VCaP (cell line): ENCODE data around the gene SOX2.

Source experiments
- H3K27ac ChIP-seq: fragments of 450-650 bp; 2 replicates; pipeline ENCODE4 v1.5.1; 2017
- TF ChIP-seq, protein P1 (sequence below): fragments of 450-650 bp; conservative IDR thresholded peaks from 2 replicates; pipeline ENCODE4 v1.5.1; 2017; ENCODE audit warnings: mild to moderate bottlenecking, moderate library complexity

SOX2 gene

DNA sequence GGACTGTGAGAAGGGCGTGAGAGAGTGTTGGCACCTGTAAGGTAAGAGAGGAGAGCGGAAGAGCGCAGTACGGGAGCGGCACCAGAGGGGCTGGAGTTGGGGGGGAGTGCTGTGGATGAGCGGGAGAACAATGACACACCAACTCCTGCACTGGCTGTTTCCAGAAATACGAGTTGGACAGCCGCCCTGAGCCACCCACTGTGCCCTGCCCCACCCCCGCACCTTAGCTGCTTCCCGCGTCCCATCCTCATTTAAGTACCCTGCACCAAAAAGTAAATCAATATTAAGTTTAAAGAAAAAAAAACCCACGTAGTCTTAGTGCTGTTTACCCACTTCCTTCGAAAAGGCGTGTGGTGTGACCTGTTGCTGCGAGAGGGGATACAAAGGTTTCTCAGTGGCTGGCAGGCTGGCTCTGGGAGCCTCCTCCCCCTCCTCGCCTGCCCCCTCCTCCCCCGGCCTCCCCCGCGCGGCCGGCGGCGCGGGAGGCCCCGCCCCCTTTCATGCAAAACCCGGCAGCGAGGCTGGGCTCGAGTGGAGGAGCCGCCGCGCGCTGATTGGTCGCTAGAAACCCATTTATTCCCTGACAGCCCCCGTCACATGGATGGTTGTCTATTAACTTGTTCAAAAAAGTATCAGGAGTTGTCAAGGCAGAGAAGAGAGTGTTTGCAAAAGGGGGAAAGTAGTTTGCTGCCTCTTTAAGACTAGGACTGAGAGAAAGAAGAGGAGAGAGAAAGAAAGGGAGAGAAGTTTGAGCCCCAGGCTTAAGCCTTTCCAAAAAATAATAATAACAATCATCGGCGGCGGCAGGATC is at the start of gene SOX2:
SOX2 (plus strand) TSS at position 601 of the 811 bp plus-strand sequence. CDS start 436 bp downstream, outside the sequence.
- TF ChIP-seq, protein P1, sequence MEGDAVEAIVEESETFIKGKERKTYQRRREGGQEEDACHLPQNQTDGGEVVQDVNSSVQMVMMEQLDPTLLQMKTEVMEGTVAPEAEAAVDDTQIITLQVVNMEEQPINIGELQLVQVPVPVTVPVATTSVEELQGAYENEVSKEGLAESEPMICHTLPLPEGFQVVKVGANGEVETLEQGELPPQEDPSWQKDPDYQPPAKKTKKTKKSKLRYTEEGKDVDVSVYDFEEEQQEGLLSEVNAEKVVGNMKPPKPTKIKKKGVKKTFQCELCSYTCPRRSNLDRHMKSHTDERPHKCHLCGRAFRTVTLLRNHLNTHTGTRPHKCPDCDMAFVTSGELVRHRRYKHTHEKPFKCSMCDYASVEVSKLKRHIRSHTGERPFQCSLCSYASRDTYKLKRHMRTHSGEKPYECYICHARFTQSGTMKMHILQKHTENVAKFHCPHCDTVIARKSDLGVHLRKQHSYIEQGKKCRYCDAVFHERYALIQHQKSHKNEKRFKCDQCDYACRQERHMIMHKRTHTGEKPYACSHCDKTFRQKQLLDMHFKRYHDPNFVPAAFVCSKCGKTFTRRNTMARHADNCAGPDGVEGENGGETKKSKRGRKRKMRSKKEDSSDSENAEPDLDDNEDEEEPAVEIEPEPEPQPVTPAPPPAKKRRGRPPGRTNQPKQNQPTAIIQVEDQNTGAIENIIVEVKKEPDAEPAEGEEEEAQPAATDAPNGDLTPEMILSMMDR: no peak
- no peak within 1 kb of the TSS for H3K27ac ChIP-seq

DNA sequence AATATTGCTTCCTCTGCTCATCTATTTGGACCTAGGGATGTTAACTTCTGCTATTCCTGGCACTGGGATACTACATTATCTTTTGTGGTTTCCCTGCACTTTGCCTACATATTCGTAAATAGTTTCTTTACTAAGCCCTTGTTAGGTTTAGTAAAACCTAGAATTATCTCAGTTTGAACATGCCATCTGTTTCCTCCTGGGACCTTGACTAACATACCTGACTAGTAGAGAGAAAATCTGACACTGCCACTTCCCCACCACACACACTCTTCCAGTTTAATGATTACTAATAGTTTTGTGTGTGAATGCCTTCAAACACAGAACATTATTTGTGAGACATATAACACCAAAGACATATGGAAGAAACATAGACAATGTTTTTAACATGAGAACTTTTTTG is 28.2 kb upstream of the SOX2 start:
- H3K27ac ChIP-seq: no peak overlapping the region
- TF ChIP-seq, protein P1: no peak

DNA sequence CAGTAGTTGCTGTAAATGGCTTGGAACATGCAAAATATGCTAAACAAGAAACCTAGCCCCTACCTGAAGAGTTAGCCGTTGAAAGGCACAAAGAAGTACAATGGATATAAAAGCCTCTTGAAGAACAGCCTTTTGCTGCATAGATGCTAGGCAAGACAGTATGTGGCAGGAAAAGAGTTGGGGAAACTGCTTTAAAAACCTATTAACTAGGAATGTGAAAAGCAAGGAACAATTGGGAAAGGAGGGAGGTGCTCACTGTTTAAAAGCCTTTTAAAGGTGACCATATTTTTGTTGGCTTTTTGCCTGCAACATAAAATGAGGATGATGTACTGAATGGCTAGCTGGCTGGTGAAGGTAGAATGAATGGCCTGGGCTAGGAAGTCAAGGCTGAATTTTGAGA is 24.5 kb upstream of the SOX2 start:
- H3K27ac ChIP-seq: no peak overlapping the region

DNA sequence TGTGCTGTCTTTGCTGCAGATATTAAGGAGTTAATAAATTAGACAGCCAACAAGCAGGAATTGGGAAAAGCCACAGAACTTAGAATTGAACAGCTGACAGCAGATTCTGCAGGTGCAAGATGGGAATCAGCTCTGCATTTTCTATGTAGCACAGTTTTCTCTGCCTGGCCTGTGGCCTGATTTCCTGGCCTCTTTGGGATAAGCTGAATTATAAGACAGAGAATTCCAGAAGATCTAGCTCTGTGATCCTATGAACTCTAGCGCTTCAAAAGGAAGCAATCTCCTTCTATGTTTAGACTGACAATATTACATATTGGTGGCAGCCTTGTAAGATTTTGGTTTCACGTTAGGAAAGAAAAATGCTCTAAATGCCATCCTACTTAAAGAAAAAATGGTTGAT is 24.0 kb upstream of the SOX2 start:
- H3K27ac ChIP-seq: no peak overlapping the region
- TF ChIP-seq, protein P1: no peak

More for the DNA sequence above, 24.5 kb upstream of the SOX2 start:
- TF ChIP-seq, protein P1: no peak

DNA sequence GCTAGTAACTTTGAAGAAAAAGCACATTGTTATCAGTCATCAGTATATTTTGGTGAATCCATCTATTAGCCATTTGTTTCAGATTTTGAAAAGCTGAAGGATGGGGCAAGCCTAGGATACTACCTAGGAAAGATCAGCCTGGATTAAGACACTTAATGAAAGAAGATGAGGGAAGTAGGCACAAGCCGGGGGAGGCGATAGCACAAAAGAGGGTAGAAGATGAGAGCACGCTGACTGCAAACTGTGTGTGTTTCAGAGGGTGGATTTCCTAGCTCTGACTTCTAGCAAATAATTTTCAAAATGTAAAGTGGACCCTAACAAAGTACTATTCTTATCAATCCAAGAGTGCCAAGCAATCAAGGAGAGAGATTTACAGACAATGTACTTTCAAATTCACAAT is 22.2 kb upstream of the SOX2 start:
- no peak overlapping the region for H3K27ac ChIP-seq

DNA sequence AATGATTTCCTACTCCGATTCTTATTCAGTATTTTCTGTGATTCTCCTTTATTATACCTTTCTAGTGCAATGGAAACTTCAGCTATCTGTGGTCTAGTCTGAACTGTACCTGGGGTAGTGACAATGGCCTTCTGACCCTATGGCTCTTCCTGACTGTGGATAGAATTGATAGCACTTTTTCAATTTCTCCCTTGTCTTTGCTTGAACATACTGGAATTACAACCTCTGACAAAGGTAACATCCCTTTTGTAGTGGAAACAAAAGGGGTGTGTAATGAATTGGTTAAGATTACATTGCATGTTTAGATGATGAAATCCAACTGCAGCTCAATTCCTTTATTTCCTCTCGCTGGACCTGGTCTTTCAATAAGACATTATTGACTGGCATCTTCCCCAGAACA is 21.0 kb upstream of the SOX2 start:
- TF ChIP-seq, protein P1: no peak
- H3K27ac ChIP-seq: no peak overlapping the region

More for the DNA sequence above, 22.2 kb upstream of the SOX2 start:
- TF ChIP-seq, protein P1: no peak

DNA sequence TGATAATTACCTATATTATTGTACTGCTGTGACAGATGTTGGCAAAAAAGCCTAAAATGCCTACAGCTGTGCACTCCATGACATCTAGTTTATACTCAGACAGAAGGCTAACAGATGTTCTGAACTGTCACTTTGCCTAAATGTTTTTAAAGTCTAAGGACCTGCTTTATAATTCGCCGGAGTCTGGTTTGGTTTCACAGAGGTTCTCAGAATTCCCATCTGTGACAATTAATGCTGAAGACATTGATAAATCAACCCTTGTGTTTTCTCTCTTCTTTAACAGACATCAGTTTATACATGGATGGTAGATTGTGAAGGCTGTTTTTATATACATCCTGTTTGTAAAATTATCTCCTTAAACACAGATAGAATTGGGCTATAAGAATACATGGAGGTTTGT is 19.8 kb upstream of the SOX2 start:
- TF ChIP-seq, protein P1: no peak
- no peak overlapping the region for H3K27ac ChIP-seq
